GM12872 (cell line): ENCODE measurements around the gene NDUFS8.

Experiments used
- CTCF ChIP-seq: IDR thresholded peaks from 3 replicates; pipeline ENCODE4 v1.5.1; 2011; ENCODE audit warnings: low read depth, mild to moderate bottlenecking, low read length, moderate library complexity; ENCODE audit not compliant: insufficient read depth

The NDUFS8 gene

GRCh38 chr11:68037411-68038225, 7.1 kb downstream of the NDUFS8 start:
- TF ChIP-seq CTCF = no peak

GRCh38 chr11:68038226-68038717, 7.8 kb downstream of the NDUFS8 start:
- TF ChIP-seq CTCF = no peak

- TF ChIP-seq CTCF = no peak
Measured at GRCh38 chr11:68038718-68039525, 8.4 kb downstream of the NDUFS8 start, which contains the start of gene TCIRG1. TCIRG1 (plus strand) TSS chr11:68039025; CDS start chr11:68041272, 2,247 bp downstream.

GRCh38 chr11:68039526-68040086, 9.1 kb downstream of the NDUFS8 start:
- no peak for TF ChIP-seq CTCF

GRCh38 chr11:68040101-68040956, 9.8 kb downstream of the NDUFS8 start:
- no peak for TF ChIP-seq CTCF

GRCh38 chr11:68040957-68041591, 10.6 kb downstream of the NDUFS8 start:
- TF ChIP-seq CTCF = no peak
